HG03139 (cell line): ENCODE data around the gene PTX3.

Source experiments
- ATAC-seq: cut with Tn5 transposase; IDR thresholded peaks from one replicate; pipeline ENCODE4 v1.9.1; 2021; ENCODE audit not compliant: unreplicated experiment

PTX3 gene

GRCh38 chr3:157436583-157437291 lies at the start of gene PTX3:
Gene PTX3, plus strand, starts transcription at chr3:157436850. Its CDS starts 84 bp downstream, at chr3:157436934.
- no peak for ATAC-seq

GRCh38 chr3:157387708-157388435 lies 48.8 kb upstream of the PTX3 start:
- ATAC-seq = no peak

- ATAC-seq = no peak
Measured at GRCh38 chr3:157388976-157389375, 47.7 kb upstream of the PTX3 start.

DNA sequence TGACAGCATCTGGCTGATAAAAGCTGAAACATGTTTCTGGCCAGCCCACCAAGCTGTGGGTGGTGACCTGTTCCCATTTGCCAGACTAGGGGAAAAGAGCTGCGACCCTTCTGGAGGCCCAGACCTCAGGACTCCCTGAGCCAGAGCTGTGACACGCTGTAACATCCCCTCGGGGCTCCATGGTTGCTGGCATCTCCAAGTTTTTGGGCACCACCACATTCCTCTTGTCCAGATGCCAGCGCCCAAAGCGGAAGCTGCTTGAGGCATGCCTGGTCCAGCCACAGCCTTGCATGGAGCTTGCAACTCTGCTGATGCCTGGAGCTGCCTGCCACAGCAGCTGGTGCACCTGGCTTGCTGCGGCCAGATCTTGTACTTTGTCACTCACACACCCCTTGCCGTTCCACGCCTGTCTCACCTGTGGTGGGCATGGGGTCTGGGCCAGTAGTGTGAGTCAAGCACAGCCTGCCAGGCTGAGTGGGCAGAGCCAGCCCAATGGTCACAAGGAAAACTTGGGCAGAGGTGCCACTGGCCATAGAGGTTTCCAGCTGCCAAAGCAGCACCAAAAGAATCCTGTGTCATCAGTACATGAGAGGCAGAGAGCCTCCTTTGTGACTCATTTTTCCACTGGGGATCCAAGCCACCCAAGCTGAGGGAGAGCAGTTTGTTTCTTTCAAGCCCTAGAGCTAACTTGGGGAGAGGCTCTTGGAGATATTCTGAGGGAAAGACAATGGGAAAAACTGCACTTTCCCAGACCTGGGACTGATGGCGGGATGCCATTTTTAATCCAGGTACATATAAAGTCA lies 45.7 kb upstream of the PTX3 start:
- no peak for ATAC-seq

- no peak for ATAC-seq
Measured at GRCh38 chr3:157392104-157392503, 44.5 kb upstream of the PTX3 start.

DNA sequence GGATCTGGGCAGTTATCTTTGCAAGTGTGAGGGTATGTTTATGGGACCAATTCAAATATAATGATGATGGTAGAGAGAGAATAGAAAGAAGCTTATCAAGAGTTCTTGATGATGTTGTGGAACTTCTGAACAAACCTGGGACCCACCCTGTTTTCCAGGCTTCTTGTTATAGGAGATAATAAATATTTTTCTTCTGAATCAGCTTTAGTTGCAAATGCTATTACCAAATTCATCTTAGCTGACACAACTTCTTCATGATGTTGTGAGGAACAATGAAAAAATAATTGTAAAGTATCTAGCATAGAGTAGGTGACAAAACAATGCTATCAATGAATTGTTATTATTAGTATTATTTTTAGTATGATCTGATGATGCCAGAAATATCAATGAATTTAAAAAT lies 43.5 kb upstream of the PTX3 start:
- ATAC-seq = no peak

- no peak for ATAC-seq
Measured at GRCh38 chr3:157394411-157394810, 42.2 kb upstream of the PTX3 start.

- no peak for ATAC-seq
Measured at GRCh38 chr3:157398598-157398997, 38.1 kb upstream of the PTX3 start.

DNA sequence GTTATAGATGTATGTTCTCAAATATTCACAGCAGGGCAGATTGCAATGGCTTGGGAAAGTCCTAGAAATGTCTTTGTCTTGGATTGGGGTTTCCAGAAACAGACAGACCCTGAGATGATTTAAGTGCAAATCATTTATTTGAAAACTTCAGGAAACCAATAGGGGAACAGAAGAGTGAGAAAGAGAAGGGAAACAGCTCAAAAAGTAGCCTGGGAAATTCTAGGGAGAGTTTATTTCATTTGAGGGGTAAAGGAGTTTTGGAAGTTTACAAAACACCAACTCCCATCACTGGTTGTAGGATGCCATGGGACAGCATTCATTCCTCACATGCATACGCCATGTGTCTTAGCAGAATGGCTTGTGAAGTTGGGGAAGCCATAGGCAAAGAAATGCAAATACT lies 32.3 kb upstream of the PTX3 start:
- ATAC-seq = no peak

- no peak for ATAC-seq
Measured at GRCh38 chr3:157405457-157405856, 31.2 kb upstream of the PTX3 start.

- no peak for ATAC-seq
Measured at GRCh38 chr3:157406394-157406793, 30.3 kb upstream of the PTX3 start.

- ATAC-seq = no peak
Measured at GRCh38 chr3:157407769-157408168, 28.9 kb upstream of the PTX3 start.

DNA sequence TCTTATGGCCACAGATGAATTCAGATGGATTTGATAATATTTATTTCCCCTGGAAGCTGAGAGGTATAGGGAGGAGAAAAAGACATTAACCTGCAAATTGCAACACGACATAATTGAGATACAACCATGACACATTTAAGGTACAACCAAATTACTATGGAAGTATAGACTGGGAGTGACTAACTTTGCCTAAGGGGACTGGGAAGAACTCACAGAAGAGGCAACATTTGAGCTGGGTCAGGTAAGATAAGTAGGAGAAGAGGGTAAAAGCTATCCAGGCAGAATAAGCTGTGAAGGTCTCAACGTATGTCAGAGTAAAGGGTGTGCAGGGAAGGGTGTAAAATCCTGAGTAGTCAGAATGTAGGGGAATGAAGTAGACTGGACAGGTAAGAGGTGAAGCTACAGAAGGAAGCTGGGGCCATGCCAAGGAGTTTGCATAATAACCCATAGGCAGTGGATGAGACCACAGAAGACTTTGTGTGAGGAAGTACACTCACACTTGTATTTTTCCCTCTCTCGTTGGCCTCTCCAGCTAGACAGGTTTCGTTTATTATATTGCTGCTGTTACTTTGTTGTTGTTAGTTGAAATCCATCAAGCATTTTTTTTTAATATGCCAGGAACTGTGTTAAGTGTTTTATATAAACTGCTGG lies 28.0 kb upstream of the PTX3 start:
- ATAC-seq = no peak

- no peak for ATAC-seq
Measured at GRCh38 chr3:157409516-157409915, 27.1 kb upstream of the PTX3 start.

GRCh38 chr3:157410945-157411344 lies 25.7 kb upstream of the PTX3 start:
- ATAC-seq = no peak

GRCh38 chr3:157412323-157412855 lies 24.3 kb upstream of the PTX3 start:
- ATAC-seq = no peak

DNA sequence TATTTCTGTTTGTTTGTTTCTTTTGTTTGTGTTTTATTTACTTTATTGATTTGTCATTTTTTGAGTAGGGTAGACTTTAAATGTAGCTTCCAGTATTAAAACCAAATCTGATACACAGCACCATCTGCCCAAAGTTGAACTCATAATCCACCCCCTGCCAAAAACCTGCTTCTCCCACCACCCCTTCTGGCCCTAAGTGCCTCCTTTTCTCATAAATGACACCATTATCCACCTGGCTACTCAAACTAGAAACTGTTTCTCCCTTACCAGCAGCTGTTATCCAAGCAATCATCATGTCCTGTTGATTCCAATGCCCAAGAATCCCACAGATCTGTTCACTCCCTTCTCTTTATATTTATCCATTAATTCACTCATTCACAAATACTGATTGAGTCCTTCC lies 21.8 kb upstream of the PTX3 start:
- no peak for ATAC-seq

DNA sequence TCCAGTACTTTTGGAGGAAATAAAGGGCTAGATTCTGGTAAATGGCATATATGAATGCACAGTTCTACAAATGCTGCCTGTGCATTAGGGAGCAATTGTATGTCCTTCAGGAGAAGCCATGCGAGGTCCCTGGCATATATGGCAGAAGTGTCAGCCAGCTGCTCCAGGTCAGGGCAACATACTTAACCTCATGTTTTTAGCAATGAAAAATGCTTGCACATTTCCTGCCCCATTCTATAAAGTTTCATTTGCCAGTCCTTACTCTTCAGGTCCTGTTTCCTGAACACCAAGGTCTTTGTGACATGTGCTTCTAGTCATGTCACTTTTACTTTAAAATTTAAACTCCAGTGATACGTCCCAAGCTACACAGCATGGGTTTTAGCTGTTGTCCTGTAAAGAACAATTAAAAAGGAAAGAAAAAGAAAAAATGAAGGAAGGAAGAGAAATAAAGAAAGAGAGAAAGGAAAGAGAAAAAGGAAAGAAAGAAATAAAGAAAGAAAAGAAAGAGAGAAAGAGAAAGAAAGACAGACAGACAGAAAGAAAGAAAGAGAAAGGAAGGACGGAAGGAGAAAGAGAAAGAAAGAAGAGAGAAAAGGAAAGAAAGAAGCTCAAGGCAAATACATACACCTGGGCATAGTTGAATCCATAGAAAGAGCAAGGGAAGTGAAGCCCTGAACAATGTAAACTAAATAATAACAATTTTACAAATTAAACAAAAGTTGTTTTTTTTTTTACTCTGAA lies 20.1 kb upstream of the PTX3 start:
- no peak for ATAC-seq

DNA sequence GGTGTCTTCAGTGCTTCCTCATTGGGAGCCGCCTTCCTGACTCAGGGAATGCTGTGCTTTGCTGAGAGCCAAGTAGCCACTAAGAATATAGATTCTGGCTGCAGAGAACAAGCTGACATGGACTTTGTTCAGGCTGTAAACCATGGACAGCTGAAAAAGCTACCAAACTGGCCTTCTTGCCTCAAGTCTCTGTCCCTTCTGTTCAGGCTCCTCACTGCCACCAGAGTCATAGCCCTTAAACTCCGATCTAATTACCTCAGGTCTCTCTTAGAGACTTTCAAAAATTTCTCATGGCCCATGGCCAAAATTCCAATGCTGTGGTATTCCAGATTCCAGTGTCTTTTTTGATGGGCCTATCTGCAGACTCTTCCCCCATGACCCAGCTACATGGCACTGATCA lies 19.4 kb upstream of the PTX3 start:
- ATAC-seq = no peak

DNA sequence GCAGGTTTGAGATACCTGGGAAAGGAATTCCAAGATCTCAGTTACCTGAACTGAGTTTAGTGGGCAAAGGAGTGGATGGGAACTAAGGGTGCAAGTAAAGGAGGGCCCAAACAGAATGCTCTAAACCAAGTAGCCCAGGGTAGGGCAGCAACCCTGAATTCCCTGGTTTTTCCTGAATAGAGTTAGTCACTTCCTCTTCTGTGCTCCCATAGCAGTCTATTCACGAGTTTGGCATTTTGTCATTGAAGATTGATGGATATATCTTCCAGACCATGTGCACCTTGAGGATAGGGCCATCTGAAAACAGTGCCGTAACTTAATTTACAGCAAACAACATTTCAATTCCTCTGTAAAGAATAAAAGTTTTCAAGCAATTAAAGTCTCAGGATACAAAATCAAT lies 18.5 kb upstream of the PTX3 start:
- no peak for ATAC-seq
